ENCODE data around the gene FAM193B.
"Not testable (repeated sequence)": the region's sequence is repeated elsewhere in the genome, so short reads cannot be mapped to it uniquely, and the experiment has no call there.

DNA sequence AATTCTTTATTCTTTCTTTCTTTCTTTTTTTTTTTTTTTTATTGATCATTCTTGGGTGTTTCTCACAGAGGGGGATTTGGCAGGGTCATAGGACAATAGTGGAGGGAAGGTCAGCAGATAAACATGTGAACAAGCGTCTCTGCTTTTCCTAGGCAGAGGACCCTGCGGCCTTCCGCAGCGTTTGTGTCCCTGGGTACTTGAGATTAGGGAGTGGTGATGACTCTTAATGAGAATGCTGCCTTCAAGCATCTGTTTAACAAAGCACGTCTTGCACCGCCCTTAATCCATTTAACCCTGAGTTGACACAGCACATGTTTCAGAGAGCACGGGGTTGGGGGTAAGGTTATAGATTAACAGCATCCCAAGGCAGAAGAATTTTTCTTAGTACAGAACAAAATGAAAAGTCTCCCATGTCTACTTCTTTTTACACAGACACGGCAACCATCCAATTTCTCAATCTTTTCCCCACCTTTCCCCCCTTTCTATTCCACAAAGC, 5.1 kb upstream of the FAM193B start:
- TF ChIP-seq POLR2A, SPI1, POLR2AphosphoS5, TAF1 (IDR thresholded peaks at IDR 0.05; ENCODE audit: low read depth, low read length): not testable (repeated sequence)

Measured in GM12891 (cell line).